ENCODE data around the gene ASTN2. TPM values are rescaled to one million over a fixed set of nuclear protein-coding genes. Genes with fewer than 3 reads are reported as not detected.
A peak's percentile ranks its signal among the peaks of the same experiment; 100 is the strongest.

Gene ASTN2
- total and polyA plus RNA-seq, 2 experiments from 2014 or later = 7.0 to 24.6 TPM

DNA sequence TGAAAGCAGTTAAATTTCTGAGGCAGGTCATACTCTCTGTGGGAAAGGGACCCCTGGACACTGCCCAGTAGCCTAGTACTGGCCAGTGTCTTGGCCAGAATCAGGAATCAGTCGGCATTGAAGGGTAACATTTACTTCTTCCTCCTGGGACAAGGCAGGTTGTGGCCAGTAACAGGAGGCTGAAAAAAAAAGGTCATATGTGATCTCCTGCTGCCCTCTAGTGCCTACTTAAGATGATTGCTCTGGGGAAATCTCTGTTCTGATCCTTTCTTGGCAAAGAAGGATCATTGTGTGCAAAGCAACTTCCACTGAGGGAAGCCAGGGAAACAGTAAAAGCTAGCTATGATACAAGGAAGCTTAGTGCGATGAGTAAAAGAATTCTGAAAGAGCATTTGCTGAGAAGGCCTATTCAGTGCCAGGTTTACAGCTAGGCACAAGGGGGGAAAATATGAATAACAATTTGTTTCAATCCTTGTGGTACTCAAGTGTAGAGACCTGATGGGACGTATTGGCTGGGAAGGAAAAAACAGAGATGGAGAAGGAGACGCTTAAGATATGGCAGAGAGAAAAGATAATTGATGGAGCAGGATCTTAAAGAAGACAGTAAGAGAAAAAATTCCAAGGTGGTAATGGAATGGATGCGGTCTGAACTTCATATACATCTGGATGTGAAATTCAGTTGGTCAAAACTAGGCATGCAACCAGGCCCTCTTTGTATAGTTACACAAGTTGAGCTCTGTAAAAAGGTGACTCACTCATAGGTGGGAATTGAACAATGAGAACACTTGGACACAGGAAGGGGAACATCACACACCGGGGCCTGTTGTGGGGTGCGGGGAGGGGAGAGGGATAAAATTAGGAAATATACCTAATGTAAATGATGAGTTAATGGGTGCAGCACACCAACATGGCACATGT is 753.6 kb downstream of the ASTN2 start:
- H3K27me3 Mint-ChIP-seq (ENCODE audit: insufficient read depth, low read depth, poor library complexity) = no peaks in the 10 kb centered on the region
- DNase-seq (ENCODE audit: low spot score) = peak; percentile 91
- TF ChIP-seq, protein P1, sequence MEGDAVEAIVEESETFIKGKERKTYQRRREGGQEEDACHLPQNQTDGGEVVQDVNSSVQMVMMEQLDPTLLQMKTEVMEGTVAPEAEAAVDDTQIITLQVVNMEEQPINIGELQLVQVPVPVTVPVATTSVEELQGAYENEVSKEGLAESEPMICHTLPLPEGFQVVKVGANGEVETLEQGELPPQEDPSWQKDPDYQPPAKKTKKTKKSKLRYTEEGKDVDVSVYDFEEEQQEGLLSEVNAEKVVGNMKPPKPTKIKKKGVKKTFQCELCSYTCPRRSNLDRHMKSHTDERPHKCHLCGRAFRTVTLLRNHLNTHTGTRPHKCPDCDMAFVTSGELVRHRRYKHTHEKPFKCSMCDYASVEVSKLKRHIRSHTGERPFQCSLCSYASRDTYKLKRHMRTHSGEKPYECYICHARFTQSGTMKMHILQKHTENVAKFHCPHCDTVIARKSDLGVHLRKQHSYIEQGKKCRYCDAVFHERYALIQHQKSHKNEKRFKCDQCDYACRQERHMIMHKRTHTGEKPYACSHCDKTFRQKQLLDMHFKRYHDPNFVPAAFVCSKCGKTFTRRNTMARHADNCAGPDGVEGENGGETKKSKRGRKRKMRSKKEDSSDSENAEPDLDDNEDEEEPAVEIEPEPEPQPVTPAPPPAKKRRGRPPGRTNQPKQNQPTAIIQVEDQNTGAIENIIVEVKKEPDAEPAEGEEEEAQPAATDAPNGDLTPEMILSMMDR (conservative IDR thresholded peaks at IDR 0.05; ENCODE audit: low read depth in 2 of 2) = peak; percentile 82 to 89
- TF ChIP-seq POLR2AphosphoS5 (IDR thresholded peaks at IDR 0.05; ENCODE audit: low read depth) = no peak
- no peak overlapping the region for H3K4me3 ChIP-seq
- H3K27ac Mint-ChIP-seq = no peak overlapping the region
- no peak overlapping the region for H3K4me3 Mint-ChIP-seq
- peak; percentile 94 for ATAC-seq
- no peak overlapping the region for H3K4me2 ChIP-seq
- H3K27ac ChIP-seq (ENCODE audit: low read depth) = no peak overlapping the region
- no peaks in the 10 kb centered on the region for H3K27me3 ChIP-seq (ENCODE audit: insufficient read depth)
- H4K20me1 ChIP-seq (replicated peaks; ENCODE audit: insufficient read depth) = peaks cover 3% of the 10 kb centered on the region; the same call in 1 of the 2 replicates
- H3K36me3 ChIP-seq (ENCODE audit: insufficient read depth) = no peaks in the 10 kb centered on the region
- H3K79me2 ChIP-seq (replicated peaks; ENCODE audit: insufficient read depth) = no peaks in the 10 kb centered on the region
- H2AFZ ChIP-seq = no peak overlapping the region
- no peaks in the 10 kb centered on the region for H3F3A ChIP-seq (replicated peaks; ENCODE audit: low read depth)
- no peaks in the 10 kb centered on the region for H3K4me1 ChIP-seq (ENCODE audit: insufficient read depth)
- H3K4me1 Mint-ChIP-seq = peaks cover 7% of the 10 kb centered on the region; the same call in 2 of the 3 replicates
- no peaks in the 10 kb centered on the region for H3K9me2 ChIP-seq (ENCODE audit: insufficient read depth)
- no peaks in the 10 kb centered on the region for H3K9me3 Mint-ChIP-seq
- no peaks in the 10 kb centered on the region for H3K36me3 Mint-ChIP-seq (ENCODE audit: low read depth)

DNA sequence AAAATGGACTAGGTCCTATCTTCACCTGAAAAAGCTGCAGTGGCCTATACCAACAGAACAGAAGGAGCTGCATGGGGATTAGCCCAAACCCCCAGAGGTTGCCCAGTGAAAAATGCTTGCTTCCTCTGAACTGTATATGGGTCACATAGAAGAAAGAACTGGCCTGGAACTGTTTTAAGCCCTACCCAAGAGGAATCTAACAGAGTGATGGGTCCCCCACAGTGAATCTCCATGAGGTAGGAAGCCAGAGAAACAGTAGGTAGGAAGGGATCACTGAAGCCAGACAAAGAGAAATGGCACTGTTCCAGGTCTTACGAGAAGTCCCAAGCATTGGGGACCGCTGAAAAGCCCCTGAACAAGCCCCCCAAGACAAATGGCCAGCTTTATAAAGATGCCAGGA is 756.6 kb downstream of the ASTN2 start:
- no peak overlapping the region for H3K27ac Mint-ChIP-seq
- H3K9me3 Mint-ChIP-seq = no peaks in the 10 kb centered on the region
- ATAC-seq = peak; percentile 78
- no peak overlapping the region for H3K4me3 ChIP-seq
- H3K36me3 ChIP-seq (ENCODE audit: insufficient read depth) = no peaks in the 10 kb centered on the region
- H3F3A ChIP-seq (replicated peaks; ENCODE audit: low read depth) = no peaks in the 10 kb centered on the region
- H3K4me3 Mint-ChIP-seq = no peak overlapping the region
- no peaks in the 10 kb centered on the region for H3K9me2 ChIP-seq (ENCODE audit: insufficient read depth)
- no peaks in the 10 kb centered on the region for H3K36me3 Mint-ChIP-seq (ENCODE audit: low read depth)
- no peaks in the 10 kb centered on the region for H3K27me3 ChIP-seq (ENCODE audit: insufficient read depth)
- H3K4me1 ChIP-seq (ENCODE audit: insufficient read depth) = no peaks in the 10 kb centered on the region
- H3K79me2 ChIP-seq (replicated peaks; ENCODE audit: insufficient read depth) = no peaks in the 10 kb centered on the region
- peaks cover 7% of the 10 kb centered on the region; the same call in 2 of the 3 replicates for H3K4me1 Mint-ChIP-seq
- H3K27ac ChIP-seq (ENCODE audit: low read depth) = no peak overlapping the region
- H2AFZ ChIP-seq = no peak overlapping the region
- no peaks in the 10 kb centered on the region; the same call in 1 of the 2 replicates for H4K20me1 ChIP-seq (replicated peaks; ENCODE audit: insufficient read depth)
- H3K27me3 Mint-ChIP-seq (ENCODE audit: insufficient read depth, low read depth, poor library complexity) = no peaks in the 10 kb centered on the region
- DNase-seq (ENCODE audit: low spot score) = peak; percentile 14
- no peak overlapping the region for H3K4me2 ChIP-seq
- no peak for TF ChIP-seq ZNF114 (CRISPR knock-in tag; IDR thresholded peaks at IDR 0.05)
- TF ChIP-seq NANOG (IDR thresholded peaks at IDR 0.05; ENCODE audit: borderline replicate concordance) = no peak
- TF ChIP-seq ZNF331 (CRISPR knock-in tag; IDR thresholded peaks at IDR 0.05; ENCODE audit: low read depth) = no peak
- TF ChIP-seq, protein P1 (conservative IDR thresholded peaks at IDR 0.05; ENCODE audit: low read depth in 2 of 2) = no peak
- TF ChIP-seq POLR2AphosphoS5 (IDR thresholded peaks at IDR 0.05; ENCODE audit: low read depth) = no peak
- TF ChIP-seq EZH2 (IDR thresholded peaks at IDR 0.05; ENCODE audit: low read depth, unreplicated experiment) = no peak
- TF ChIP-seq EZH2phosphoT487 (IDR thresholded peaks at IDR 0.05; ENCODE audit: unreplicated experiment) = no peak
- TF ChIP-seq, protein P2, sequence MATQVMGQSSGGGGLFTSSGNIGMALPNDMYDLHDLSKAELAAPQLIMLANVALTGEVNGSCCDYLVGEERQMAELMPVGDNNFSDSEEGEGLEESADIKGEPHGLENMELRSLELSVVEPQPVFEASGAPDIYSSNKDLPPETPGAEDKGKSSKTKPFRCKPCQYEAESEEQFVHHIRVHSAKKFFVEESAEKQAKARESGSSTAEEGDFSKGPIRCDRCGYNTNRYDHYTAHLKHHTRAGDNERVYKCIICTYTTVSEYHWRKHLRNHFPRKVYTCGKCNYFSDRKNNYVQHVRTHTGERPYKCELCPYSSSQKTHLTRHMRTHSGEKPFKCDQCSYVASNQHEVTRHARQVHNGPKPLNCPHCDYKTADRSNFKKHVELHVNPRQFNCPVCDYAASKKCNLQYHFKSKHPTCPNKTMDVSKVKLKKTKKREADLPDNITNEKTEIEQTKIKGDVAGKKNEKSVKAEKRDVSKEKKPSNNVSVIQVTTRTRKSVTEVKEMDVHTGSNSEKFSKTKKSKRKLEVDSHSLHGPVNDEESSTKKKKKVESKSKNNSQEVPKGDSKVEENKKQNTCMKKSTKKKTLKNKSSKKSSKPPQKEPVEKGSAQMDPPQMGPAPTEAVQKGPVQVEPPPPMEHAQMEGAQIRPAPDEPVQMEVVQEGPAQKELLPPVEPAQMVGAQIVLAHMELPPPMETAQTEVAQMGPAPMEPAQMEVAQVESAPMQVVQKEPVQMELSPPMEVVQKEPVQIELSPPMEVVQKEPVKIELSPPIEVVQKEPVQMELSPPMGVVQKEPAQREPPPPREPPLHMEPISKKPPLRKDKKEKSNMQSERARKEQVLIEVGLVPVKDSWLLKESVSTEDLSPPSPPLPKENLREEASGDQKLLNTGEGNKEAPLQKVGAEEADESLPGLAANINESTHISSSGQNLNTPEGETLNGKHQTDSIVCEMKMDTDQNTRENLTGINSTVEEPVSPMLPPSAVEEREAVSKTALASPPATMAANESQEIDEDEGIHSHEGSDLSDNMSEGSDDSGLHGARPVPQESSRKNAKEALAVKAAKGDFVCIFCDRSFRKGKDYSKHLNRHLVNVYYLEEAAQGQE (IDR thresholded peaks at IDR 0.05; ENCODE audit: unreplicated experiment) = no peak

All from GM23338 (cell line).